IMR-90 (cell line): ENCODE data around the gene FOXC1. TPM values are rescaled to one million over a fixed set of nuclear protein-coding genes. Genes with fewer than 3 reads are reported as not detected.

Experiments used
- ATAC-seq: fragments of 200-7000 bp; cut with Tn5 transposase; 2 replicates; pipeline ENCODE4 v1.9.1; 2020; ENCODE audit warnings: low read depth, mild to moderate bottlenecking, moderate library complexity
- BruUV-seq: library from RNA; stranded (reverse); fragments of 400-500 nt; replicated peaks from 2 replicates; lab custom pipeline; 2021; lab: Mats Ljungman, UMichigan
- CTCF ChIA-PET: fragments of 300-600 bp; formaldehyde crosslinking; extraction: SDS; loops from one replicate; lab custom pipeline; 2021; ENCODE audit warnings: antibody characterized with exemption; lab: Yijun Ruan, JAX
- POLR2A ChIA-PET: fragments of 300-600 bp; sonication (Branson Sonifier 250); formaldehyde crosslinking; loops from one replicate; lab custom pipeline; 2022; ENCODE audit warnings: antibody characterized with exemption; ENCODE audit not compliant: unreplicated experiment; lab: Charles Lee
- DNase-seq: peaks from one replicate; pipeline ENCODE4 v3.0.0; 2013
- H2AFZ ChIP-seq: replicated peaks from 2 replicates; pipeline ENCODE3; 2013; ENCODE audit warnings: low read length, mild to moderate bottlenecking; ENCODE audit not compliant: poor library complexity
- H2AK5ac ChIP-seq: 2 replicates; pipeline ENCODE4 v1.6.1; 2013; ENCODE audit warnings: low read depth, low read length, inconsistent platforms
- H2AK9ac ChIP-seq: replicated peaks from 2 replicates; pipeline ENCODE3; 2013; ENCODE audit warnings: mild to moderate bottlenecking, low read depth, low read length, moderate library complexity; ENCODE audit not compliant: poor library complexity
- H2BK120ac ChIP-seq: 2 replicates; pipeline ENCODE4 v1.6.1; 2013; ENCODE audit warnings: low read depth, low read length, inconsistent platforms
- H2BK15ac ChIP-seq: 3 replicates; pipeline ENCODE4 v1.6.1; 2013; ENCODE audit warnings: low read depth, low read length, inconsistent platforms
- H2BK20ac ChIP-seq: 2 replicates; pipeline ENCODE4 v1.6.1; 2013; ENCODE audit warnings: low read depth, mild to moderate bottlenecking, inconsistent platforms, low read length, moderate library complexity
- H2BK5ac ChIP-seq: 2 replicates; pipeline ENCODE4 v1.6.1; 2013; ENCODE audit warnings: mild to moderate bottlenecking, low read depth, low read length, inconsistent platforms; ENCODE audit not compliant: poor library complexity, severe bottlenecking
- H3K14ac ChIP-seq: replicated peaks from 2 replicates; pipeline ENCODE4 v1.6.1; 2013; ENCODE audit warnings: low read depth, low read length, inconsistent platforms
- H3K18ac ChIP-seq: 2 replicates; pipeline ENCODE4 v1.6.1; 2013; ENCODE audit warnings: low read depth, low read length, control low read depth
- H3K23ac ChIP-seq: 2 replicates; pipeline ENCODE4 v1.6.1; 2013; ENCODE audit warnings: low read depth, low read length, inconsistent platforms
- H3K27ac ChIP-seq: 2 replicates; pipeline ENCODE4 v1.5.1; 2013; ENCODE audit warnings: mild to moderate bottlenecking, control low read depth, low read length; ENCODE audit not compliant: insufficient read depth
- H3K27me3 ChIP-seq: 2 replicates; pipeline ENCODE4 v1.6.1; 2013; ENCODE audit warnings: low read length; ENCODE audit not compliant: control insufficient read depth, insufficient read depth
- H3K36me3 ChIP-seq: 2 replicates; pipeline ENCODE4 v1.6.1; 2013; ENCODE audit warnings: low read length, mixed read lengths; ENCODE audit not compliant: control insufficient read depth, insufficient read depth
- H3K4ac ChIP-seq: 2 replicates; pipeline ENCODE4 v1.6.1; 2013; ENCODE audit warnings: low read depth, low read length, inconsistent platforms
- H3K4me1 ChIP-seq: 2 replicates; pipeline ENCODE4 v1.6.1; 2013; ENCODE audit warnings: low read length, mixed read lengths; ENCODE audit not compliant: control insufficient read depth, insufficient read depth
- H3K4me2 ChIP-seq: 2 replicates; pipeline ENCODE4 v1.6.1; 2013; ENCODE audit warnings: low read depth, mild to moderate bottlenecking, control low read depth, low read length, moderate library complexity
- H3K4me3 ChIP-seq: 2 replicates; pipeline ENCODE4 v1.5.1; 2013; ENCODE audit warnings: low read depth, mild to moderate bottlenecking, control low read depth, low read length, moderate library complexity; ENCODE audit not compliant: insufficient read depth
- H3K56ac ChIP-seq: 2 replicates; pipeline ENCODE4 v1.6.1; 2013; ENCODE audit warnings: low read length, inconsistent platforms; ENCODE audit not compliant: insufficient read depth; ENCODE audit errors: extremely low read depth
- H3K79me1 ChIP-seq, 2 experiments: 2 replicates each; pipeline ENCODE4 v1.6.1; 2013; ENCODE audit warnings: low read length in 2 of 2, inconsistent platforms in 1 of 2, low read depth in 1 of 2
- H3K9ac ChIP-seq: 2 replicates; pipeline ENCODE4 v1.6.1; 2013; ENCODE audit warnings: low read depth, low read length, control low read depth
- H3K9me1 ChIP-seq: 2 replicates; pipeline ENCODE4 v1.6.1; 2013; ENCODE audit warnings: low read length, inconsistent platforms; ENCODE audit not compliant: insufficient read depth
- H3K9me3 ChIP-seq: 2 replicates; pipeline ENCODE4 v1.6.1; 2013; ENCODE audit warnings: low read length; ENCODE audit not compliant: control insufficient read depth, insufficient read depth
- H4K20me1 ChIP-seq: 2 replicates; pipeline ENCODE4 v1.6.1; 2013; ENCODE audit warnings: low read length, inconsistent platforms; ENCODE audit not compliant: insufficient read depth
- H4K5ac ChIP-seq: 2 replicates; pipeline ENCODE4 v1.6.1; 2013; ENCODE audit warnings: mild to moderate bottlenecking, low read depth, low read length, control low read depth
- H4K8ac ChIP-seq, 2 experiments: 2 replicates each; pipeline ENCODE4 v1.6.1; 2013; ENCODE audit warnings: low read depth in 2 of 2, low read length in 2 of 2, control low read depth in 1 of 2, inconsistent platforms in 1 of 2
- H4K91ac ChIP-seq: 2 replicates; pipeline ENCODE4 v1.6.1; 2013; ENCODE audit warnings: low read depth, low read length, inconsistent platforms; ENCODE audit not compliant: insufficient read depth
- BHLHE40 ChIP-seq: fragments of 150-350 bp; IDR thresholded peaks from 2 replicates; pipeline ENCODE4 v1.6.1; 2016; ENCODE audit warnings: mild to moderate bottlenecking, low read depth, low read length
- CEBPB ChIP-seq: IDR thresholded peaks from 2 replicates; pipeline ENCODE4 v1.6.1; 2012; ENCODE audit warnings: low read depth, low read length, improper control_type of control experiment
- CHD1 ChIP-seq: IDR thresholded peaks from 2 replicates; pipeline ENCODE4 v1.6.1; 2012; ENCODE audit warnings: low read depth, low read length, improper control_type of control experiment
- CTCF ChIP-seq: conservative IDR thresholded peaks from 2 replicates; pipeline ENCODE4 v1.5.1; 2012; ENCODE audit warnings: mild to moderate bottlenecking, low read depth, low read length, improper control_type of control experiment
- ELK1 ChIP-seq: fragments of 150-350 bp; IDR thresholded peaks from 2 replicates; pipeline ENCODE4 v1.6.1; 2016; ENCODE audit warnings: low read depth, mild to moderate bottlenecking, low read length, moderate library complexity, borderline replicate concordance
- FOS ChIP-seq: fragments of 150-350 bp; IDR thresholded peaks from 2 replicates; pipeline ENCODE4 v1.6.1; 2016; ENCODE audit warnings: low read depth, low read length
- MAZ ChIP-seq: IDR thresholded peaks from 2 replicates; pipeline ENCODE4 v1.6.1; 2012; ENCODE audit warnings: low read depth, mild to moderate bottlenecking, low read length, improper control_type of control experiment, moderate library complexity, borderline replicate concordance
- MXI1 ChIP-seq: IDR thresholded peaks from 2 replicates; pipeline ENCODE4 v1.6.1; 2012; ENCODE audit warnings: low read depth, mild to moderate bottlenecking, low read length, moderate library complexity, borderline replicate concordance
- POLR2A ChIP-seq: IDR thresholded peaks from 2 replicates; pipeline ENCODE4 v1.6.1; 2012; ENCODE audit warnings: mild to moderate bottlenecking, low read depth, low read length
- RAD21 ChIP-seq: IDR thresholded peaks from 2 replicates; pipeline ENCODE4 v1.6.1; 2012; ENCODE audit warnings: low read length, improper control_type of control experiment
- RCOR1 ChIP-seq: IDR thresholded peaks from 2 replicates; pipeline ENCODE4 v1.6.1; 2012; ENCODE audit warnings: mild to moderate bottlenecking, low read length, improper control_type of control experiment; ENCODE audit not compliant: insufficient replicate concordance
- RFX5 ChIP-seq: IDR thresholded peaks from 2 replicates; pipeline ENCODE4 v1.8.0; 2012; ENCODE audit warnings: low read depth, mild to moderate bottlenecking, low read length, moderate library complexity
- SMC3 ChIP-seq: fragments of 150-350 bp; IDR thresholded peaks from 2 replicates; pipeline ENCODE4 v1.6.1; 2016; ENCODE audit warnings: low read depth, mild to moderate bottlenecking, antibody characterized with exemption, low read length, moderate library complexity
- USF2 ChIP-seq: fragments of 150-350 bp; IDR thresholded peaks from 2 replicates; pipeline ENCODE4 v1.6.1; 2017; ENCODE audit warnings: mild to moderate bottlenecking, antibody characterized with exemption, low read length, low read depth
- WGBS, 2 experiments: methylation state at CpG; one replicate each; pipeline versions ENCODE4 v1.1.5 to v1.1.7; 2013; ENCODE audit warnings: missing lambda C conversion rate in 2 of 2; ENCODE audit not compliant: insufficient read length in 1 of 2; ENCODE audit errors: extremely low coverage in 2 of 2; 5-methylcytosine and 5-hydroxymethylcytosine counted together
- dilution Hi-C: fragments of 300-500 bp; cut with HindIII; formaldehyde crosslinking; loops from one replicate; pipeline ENCODE4 v1.14.3; 2018; ENCODE audit warnings: low sequenced_read_pairs; ENCODE audit not compliant: unreplicated experiment
- in situ Hi-C: fragments of 300-500 bp; cut with MboI; formaldehyde crosslinking; loops from 3 replicates; pipeline ENCODE4 v1.14.3; 2019; ENCODE audit warnings: low sequenced_read_pairs, inconsistent platforms, mixed read lengths
- intact Hi-C: fragments of 100-400 bp; cut with micrococcal nuclease; formaldehyde crosslinking; loops from 2 replicates; pipeline ENCODE4 v1.10.0; 2022
- polyA plus RNA-seq, 3 experiments: library from polyadenylated mRNA; depleted of rRNA; stranded (reverse); fragments of >200 nt; gene quantifications; 2 replicates each; pipeline ENCODE4 v1.2.3, GENCODE V29; 2012; ENCODE audit warnings: low replicate concordance in 1 of 3
- total RNA-seq: library from RNA; depleted of rRNA; stranded (reverse); fragments of >200 nt; gene quantifications from 2 replicates; pipeline ENCODE4 v1.2.3, GENCODE V29; 2012

Gene FOXC1
- total and polyA plus RNA-seq, 2 of the 4 experiments (the other 2 are of a cell fraction) = 1.3 to 4.0 TPM

GRCh38 chr6:1560281-1561058, 49.2 kb upstream of the FOXC1 start:
- 40% methylated on average over 3 of the region's 4 CpGs; no CpG with 5 or more reads in 1 of the 2 experiments for WGBS, 2 experiments
- Histone ChIP-seq H4K20me1 (no peaks in the 10 kb centered on the region), H3K27me3 (peaks cover 14% of the 10 kb centered on the region), H3K9me1 (no peaks in the 10 kb centered on the region), H3K79me1 (no peaks in the 10 kb centered on the region), H3K4me2 (no peak overlapping the region), H3K27ac (no peak overlapping the region), H2AFZ (no peak overlapping the region), H3K14ac (no peak overlapping the region), H3K9me3 (peaks cover 2% of the 10 kb centered on the region; the same call in 1 of the 2 replicates), H4K91ac (no peak overlapping the region), H4K8ac (no peak overlapping the region), H2AK9ac (no peak overlapping the region), H2BK5ac (no peak overlapping the region), H2BK15ac (no peak overlapping the region), H3K4ac (no peak overlapping the region), H2BK20ac (no peak overlapping the region), H3K4me1 (no peaks in the 10 kb centered on the region), H3K23ac (no peak overlapping the region), H3K56ac (no peak overlapping the region), H2AK5ac (no peak overlapping the region), H3K36me3 (no peaks in the 10 kb centered on the region), H3K4me3 (no peak overlapping the region), H2BK120ac (no peak overlapping the region), H3K9ac (no peak overlapping the region), H3K18ac (no peak overlapping the region), H4K5ac (no peak overlapping the region)
- intact Hi-C loops (no loop called here), dilution Hi-C loops (no loop called here), in situ Hi-C loops (no loop called here)
- POLR2A ChIA-PET = no interaction called here
- ATAC-seq (no peak), DNase-seq (no peak)
- BruUV-seq = no TSS peak
- TF ChIP-seq MXI1 = no peak
- TF ChIP-seq RFX5 = no peak
- TF ChIP-seq CTCF = no peak
- no peak for TF ChIP-seq BHLHE40
- TF ChIP-seq RAD21 = no peak
- no peak for TF ChIP-seq USF2
- no peak for TF ChIP-seq RCOR1
- TF ChIP-seq POLR2A = no peak
- TF ChIP-seq FOS = no peak
- no peak for TF ChIP-seq MAZ
- no peak for TF ChIP-seq CHD1
- TF ChIP-seq ELK1 = no peak
- no peak for TF ChIP-seq SMC3
- TF ChIP-seq CEBPB = no peak
- CTCF ChIA-PET = no interaction called here
